ENCODE data around the gene EIF2B4. TPM values are rescaled to one million over a fixed set of nuclear protein-coding genes. Genes with fewer than 3 reads are reported as not detected.

EIF2B4 gene
- total RNA-seq, result 10 to 100 TPM; 34.3 to 68.2 (median 48.5) TPM

GRCh38 chr2:27370026-27370815 lies at the start of gene EIF2B4, which contains the start of gene SNX17:
TSS of gene EIF2B4 (minus strand) at chr2:27370338. CDS start at chr2:27370314, 24 bp downstream.
TSS of gene SNX17 (plus strand) at chr2:27370616. CDS start at chr2:27370744, 128 bp downstream.
- Histone ChIP-seq H3K9me3 (no peaks in the 10 kb centered on the region), H3K27ac (peak within 1 kb of the TSS; percentile 97), H3K4me1 (peaks cover 38% of the 10 kb centered on the region), H3K27me3 (no peaks in the 10 kb centered on the region), H3K4me3 (peak within 1 kb of the TSS; percentile 98), H3K36me3 (peaks cover 58% of the 10 kb centered on the region)
- TF ChIP-seq CTCF (IDR thresholded peaks at IDR 0.05), result peak in 1 of 2 donors; percentile 87
- TF ChIP-seq EP300 (IDR thresholded peaks at IDR 0.05), result no peak
- peak in 1 of 2 donors; percentile 27 for TF ChIP-seq POLR2A (IDR thresholded peaks at IDR 0.05)
- peak in 2 of 3 donors; percentile 96 to 99 for TF ChIP-seq POLR2AphosphoS5 (IDR thresholded peaks at IDR 0.05)
- WGBS, result 0% methylated on average over 10 of the region's 85 CpGs
- DNase-seq (ENCODE audit: low spot score in 2 of 2), result peak; percentile 99

GRCh38 chr2:27416151-27416550 lies 46.0 kb upstream of the EIF2B4 start:
- no peaks in the 10 kb centered on the region for H3K27me3 ChIP-seq
- no peaks in the 10 kb centered on the region for H3K36me3 ChIP-seq
- DNase-seq (ENCODE audit: low spot score in 2 of 2), result no peak
- H3K9me3 ChIP-seq, result no peaks in the 10 kb centered on the region
- H3K4me3 ChIP-seq, result no peak overlapping the region
- WGBS, result 94% methylated on average over 6 of the region's 6 CpGs
- TF ChIP-seq POLR2A (IDR thresholded peaks at IDR 0.05) (no peak), POLR2AphosphoS5 (IDR thresholded peaks at IDR 0.05) (no peak), CTCF (IDR thresholded peaks at IDR 0.05) (no peak), EP300 (IDR thresholded peaks at IDR 0.05) (no peak)
- no peaks in the 10 kb centered on the region for H3K4me1 ChIP-seq
- no peak overlapping the region for H3K27ac ChIP-seq

- TF ChIP-seq POLR2A (IDR thresholded peaks at IDR 0.05) (no peak), CTCF (IDR thresholded peaks at IDR 0.05) (no peak), EP300 (IDR thresholded peaks at IDR 0.05) (no peak), POLR2AphosphoS5 (IDR thresholded peaks at IDR 0.05) (no peak)
- H3K36me3 ChIP-seq, result no peaks in the 10 kb centered on the region
- peaks cover 20% of the 10 kb centered on the region for H3K4me1 ChIP-seq
- no peaks in the 10 kb centered on the region for H3K27me3 ChIP-seq
- WGBS, result 83% methylated on average over 9 of the region's 9 CpGs
- DNase-seq (ENCODE audit: low spot score in 2 of 2), result no peak
- no peaks in the 10 kb centered on the region for H3K9me3 ChIP-seq
- no peak overlapping the region for H3K27ac ChIP-seq
- H3K4me3 ChIP-seq, result no peak overlapping the region
Observed at GRCh38 chr2:27412419-27413152, 42.4 kb upstream of the EIF2B4 start.

GRCh38 chr2:27409321-27410073 lies 39.4 kb upstream of the EIF2B4 start, which contains the start of gene PPM1G:
TSS of gene PPM1G (minus strand) at chr2:27409591. CDS start at chr2:27409422, 169 bp downstream.
- peak within 1 kb of the TSS; percentile 80 for H3K27ac ChIP-seq
- TF ChIP-seq EP300 (IDR thresholded peaks at IDR 0.05) (no peak), POLR2A (IDR thresholded peaks at IDR 0.05) (no peak), CTCF (IDR thresholded peaks at IDR 0.05) (no peak), POLR2AphosphoS5 (IDR thresholded peaks at IDR 0.05) (peak in 2 of 3 donors; percentile 30 to 72)
- H3K9me3 ChIP-seq, result no peaks in the 10 kb centered on the region
- WGBS, result under 1% methylated on average over 41 of the region's 82 CpGs
- H3K4me1 ChIP-seq, result peaks cover 26% of the 10 kb centered on the region
- peaks cover 7% of the 10 kb centered on the region for H3K36me3 ChIP-seq
- H3K4me3 ChIP-seq, result peak within 1 kb of the TSS; percentile 92
- H3K27me3 ChIP-seq, result no peaks in the 10 kb centered on the region
- DNase-seq (ENCODE audit: low spot score in 2 of 2), result peak; percentile 96 to 97

All from suprapubic skin (tissue), 4 donors.